H4 (cell line): ENCODE data around the gene PRSS53. TPM values are rescaled to one million over a fixed set of nuclear protein-coding genes. Genes with fewer than 3 reads are reported as not detected.

Experiments
- DNase-seq: peaks from one replicate; pipeline ENCODE4 v3.0.0-alpha.2; 2015; ENCODE audit warnings: low spot score
- total RNA-seq: library from RNA; depleted of rRNA; stranded (reverse); fragments of >200 nt; shearing (Covaris generic); gene quantifications from 2 replicates; pipeline ENCODE4 v1.2.3, GENCODE V29; 2014; rRNA removed

PRSS53 gene
- total RNA-seq, 1 experiment from 2014 or later, result 0.14 TPM

GRCh38 chr16:31050280-31051030, 38.3 kb downstream of the PRSS53 start:
- no peak for DNase-seq

GRCh38 chr16:31043898-31044481, 44.8 kb downstream of the PRSS53 start:
- DNase-seq, result no peak

GRCh38 chr16:31043352-31043751, 45.4 kb downstream of the PRSS53 start:
- no peak for DNase-seq

GRCh38 chr16:31042866-31043265, 45.9 kb downstream of the PRSS53 start:
- DNase-seq, result no peak

- no peak for DNase-seq
Measured at GRCh38 chr16:31038993-31039392, 49.8 kb downstream of the PRSS53 start.

- no peak for DNase-seq
Measured at GRCh38 chr16:31036691-31037090, 52.1 kb downstream of the PRSS53 start.

- DNase-seq, result peak; percentile 82
Measured at GRCh38 chr16:31033709-31034492, 54.8 kb downstream of the PRSS53 start.

Other genes with a start within 250 kb of the PRSS53 start
- gene BCL7C, start 194.9 kb downstream of the PRSS53 start, total RNA-seq, result 22.7 and 25.9 TPM in 2 replicates
- not detected in 2 replicates for gene CTF1, start 192.3 kb downstream of the PRSS53 start, total RNA-seq
- gene FBXL19, start 165.4 kb downstream of the PRSS53 start, total RNA-seq, result 5.0 and 13.8 TPM in 2 replicates
- gene ORAI3, start 139.9 kb downstream of the PRSS53 start, total RNA-seq, result 30.5 and 43.8 TPM in 2 replicates
- 1.4 and 1.7 TPM in 2 replicates for gene SETD1A, start 131.2 kb downstream of the PRSS53 start, total RNA-seq
- gene HSD3B7, start 103.7 kb downstream of the PRSS53 start, total RNA-seq, result 0.68 and 1.0 TPM in 2 replicates
- 0.04 TPM in 1 of 2 replicates, not detected in the other for gene STX1B, start 78.3 kb downstream of the PRSS53 start, total RNA-seq
- 10.5 and 15.7 TPM in 2 replicates for gene STX4, start 55.4 kb downstream of the PRSS53 start, total RNA-seq
- gene ZNF668, start 14.7 kb downstream of the PRSS53 start, total RNA-seq, result 5.6 and 7.0 TPM in 2 replicates
- 6.4 and 6.9 TPM in 2 replicates for gene ZNF646, start 14.5 kb downstream of the PRSS53 start, total RNA-seq
- 75.1 and 81.7 TPM in 2 replicates for gene VKORC1, start 5.9 kb upstream of the PRSS53 start, total RNA-seq
- 32.7 and 38.6 TPM in 2 replicates for gene BCKDK, start 19.4 kb upstream of the PRSS53 start, total RNA-seq
- 37.9 and 40.8 TPM in 2 replicates for gene KAT8, start 28.7 kb upstream of the PRSS53 start, total RNA-seq
- gene PRSS8, start 46.8 kb upstream of the PRSS53 start, total RNA-seq, result 0.04 TPM in 1 of 2 replicates, not detected in the other
- 0.12 TPM in 1 of 2 replicates, not detected in the other for gene PRSS36, start 61.1 kb upstream of the PRSS53 start, total RNA-seq
- 21.5 and 25.8 TPM in 2 replicates for gene FUS, start 91.2 kb upstream of the PRSS53 start, total RNA-seq
- gene PYCARD, start 113.8 kb upstream of the PRSS53 start, total RNA-seq, result not detected in 2 replicates
- not detected in 2 replicates for gene TRIM72, start 125.2 kb upstream of the PRSS53 start, total RNA-seq
- gene PYDC1, start 128.2 kb upstream of the PRSS53 start, total RNA-seq, result not detected in 2 replicates
- gene ITGAM, start 171.0 kb upstream of the PRSS53 start, total RNA-seq, result 0.02 TPM in 2 replicates